EL (cell line): ENCODE data around the gene CHST13.
"Not testable (repeated sequence)": the region's sequence is repeated elsewhere in the genome, so short reads cannot be mapped to it uniquely, and the experiment has no call there.

Experiments
- DNase-seq: peaks from one replicate; pipeline ENCODE4 v3.0.0-alpha.2; 2016

Gene CHST13

GRCh38 chr3:126527455-126528211 lies 3.7 kb downstream of the CHST13 start:
- no peak for DNase-seq

GRCh38 chr3:126528419-126528799 lies 4.5 kb downstream of the CHST13 start:
- no peak for DNase-seq

GRCh38 chr3:126528800-126529541 lies 5.0 kb downstream of the CHST13 start:
- no peak for DNase-seq

GRCh38 chr3:126529585-126530170 lies 5.7 kb downstream of the CHST13 start:
- no peak for DNase-seq

- DNase-seq: no peak
Measured at GRCh38 chr3:126530171-126531050, 6.5 kb downstream of the CHST13 start.

- no peak for DNase-seq
Measured at GRCh38 chr3:126531051-126531330, 7.0 kb downstream of the CHST13 start.

GRCh38 chr3:126533506-126533905 lies 9.6 kb downstream of the CHST13 start:
- DNase-seq: no peak

GRCh38 chr3:126534716-126535115 lies 10.8 kb downstream of the CHST13 start:
- not testable (repeated sequence) for DNase-seq

- no peak for DNase-seq
Measured at GRCh38 chr3:126535636-126536035, 11.7 kb downstream of the CHST13 start.

GRCh38 chr3:126536126-126536525 lies 12.2 kb downstream of the CHST13 start:
- DNase-seq: no peak

- no peak for DNase-seq
Measured at GRCh38 chr3:126537116-126537729, 13.3 kb downstream of the CHST13 start.

GRCh38 chr3:126537730-126538281 lies 13.9 kb downstream of the CHST13 start:
- no peak for DNase-seq

- DNase-seq: no peak
Measured at GRCh38 chr3:126538316-126538715, 14.4 kb downstream of the CHST13 start.

GRCh38 chr3:126538966-126539365 lies 15.0 kb downstream of the CHST13 start:
- no peak for DNase-seq

GRCh38 chr3:126539558-126540250 lies 15.7 kb downstream of the CHST13 start:
- no peak for DNase-seq

- DNase-seq: peak; percentile 98
Measured at GRCh38 chr3:126540342-126540849, 16.4 kb downstream of the CHST13 start.

- DNase-seq: no peak
Measured at GRCh38 chr3:126540951-126541627, 17.1 kb downstream of the CHST13 start.

GRCh38 chr3:126541628-126542339 lies 17.8 kb downstream of the CHST13 start:
- DNase-seq: no peak

- no peak for DNase-seq
Measured at GRCh38 chr3:126542340-126543241, 18.6 kb downstream of the CHST13 start.
